Measurements from ENCODE around the gene SLBP.
A peak's percentile ranks its signal among the peaks of the same experiment; 100 is the strongest.

Gene SLBP

DNA sequence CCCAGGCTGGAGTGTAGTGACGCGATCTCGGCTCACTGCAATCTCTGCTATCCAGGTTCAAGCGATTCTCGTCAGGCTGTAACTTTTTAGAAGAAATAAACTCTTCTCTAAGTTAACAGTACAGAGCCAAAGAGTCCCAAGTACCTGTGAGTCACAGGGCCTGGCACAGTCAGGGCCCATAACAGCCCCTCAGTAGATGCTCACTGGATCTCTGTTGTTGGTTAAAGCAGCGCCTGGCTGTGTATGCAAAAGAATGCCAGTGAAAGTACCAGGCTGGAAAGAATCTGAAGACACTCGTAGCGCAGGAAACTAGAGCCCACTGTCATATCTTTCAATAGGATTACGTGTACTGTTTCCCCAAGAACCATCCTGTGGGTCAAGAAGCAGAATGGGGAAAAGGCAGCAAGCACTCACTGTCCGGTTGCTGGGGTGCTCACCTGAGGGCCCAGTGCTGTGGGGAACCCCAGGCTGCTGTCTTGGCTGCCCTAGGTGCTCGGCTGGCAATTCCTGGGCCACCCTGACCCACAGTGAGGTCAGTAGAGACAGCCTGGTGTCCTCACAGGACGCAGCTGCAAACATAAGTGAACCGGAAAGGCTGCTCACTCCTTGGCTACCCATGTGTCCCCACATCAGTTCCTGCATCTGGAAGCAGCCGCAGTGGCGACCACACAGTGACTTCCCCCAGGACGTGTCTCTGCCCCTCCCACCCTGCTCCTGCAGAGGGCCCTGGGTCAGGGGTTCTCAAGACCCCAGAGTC, 3.1 kb upstream of the SLBP start:
- Histone ChIP-seq H3K4me1 (ENCODE audit: control insufficient read depth in 1 of 2, insufficient read depth in 1 of 2, low read depth in 1 of 2, low read length in 1 of 2) (peaks cover 62 to 63% of the 10 kb centered on the region in 2 experiments), H3K27me3 (no peaks in the 10 kb centered on the region), H3K9me3 (no peaks in the 10 kb centered on the region), H3K27ac (peak overlapping the region; percentile 100), H3K36me3 (peaks cover 21% of the 10 kb centered on the region), H3K4me3 (ENCODE audit: low read depth in 1 of 2, low read length in 1 of 2) (peak overlapping the region in 1 of 2 experiments; percentile 28)
- TF ChIP-seq, protein P1, sequence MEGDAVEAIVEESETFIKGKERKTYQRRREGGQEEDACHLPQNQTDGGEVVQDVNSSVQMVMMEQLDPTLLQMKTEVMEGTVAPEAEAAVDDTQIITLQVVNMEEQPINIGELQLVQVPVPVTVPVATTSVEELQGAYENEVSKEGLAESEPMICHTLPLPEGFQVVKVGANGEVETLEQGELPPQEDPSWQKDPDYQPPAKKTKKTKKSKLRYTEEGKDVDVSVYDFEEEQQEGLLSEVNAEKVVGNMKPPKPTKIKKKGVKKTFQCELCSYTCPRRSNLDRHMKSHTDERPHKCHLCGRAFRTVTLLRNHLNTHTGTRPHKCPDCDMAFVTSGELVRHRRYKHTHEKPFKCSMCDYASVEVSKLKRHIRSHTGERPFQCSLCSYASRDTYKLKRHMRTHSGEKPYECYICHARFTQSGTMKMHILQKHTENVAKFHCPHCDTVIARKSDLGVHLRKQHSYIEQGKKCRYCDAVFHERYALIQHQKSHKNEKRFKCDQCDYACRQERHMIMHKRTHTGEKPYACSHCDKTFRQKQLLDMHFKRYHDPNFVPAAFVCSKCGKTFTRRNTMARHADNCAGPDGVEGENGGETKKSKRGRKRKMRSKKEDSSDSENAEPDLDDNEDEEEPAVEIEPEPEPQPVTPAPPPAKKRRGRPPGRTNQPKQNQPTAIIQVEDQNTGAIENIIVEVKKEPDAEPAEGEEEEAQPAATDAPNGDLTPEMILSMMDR (IDR thresholded peaks at IDR 0.05): no peak

DNA sequence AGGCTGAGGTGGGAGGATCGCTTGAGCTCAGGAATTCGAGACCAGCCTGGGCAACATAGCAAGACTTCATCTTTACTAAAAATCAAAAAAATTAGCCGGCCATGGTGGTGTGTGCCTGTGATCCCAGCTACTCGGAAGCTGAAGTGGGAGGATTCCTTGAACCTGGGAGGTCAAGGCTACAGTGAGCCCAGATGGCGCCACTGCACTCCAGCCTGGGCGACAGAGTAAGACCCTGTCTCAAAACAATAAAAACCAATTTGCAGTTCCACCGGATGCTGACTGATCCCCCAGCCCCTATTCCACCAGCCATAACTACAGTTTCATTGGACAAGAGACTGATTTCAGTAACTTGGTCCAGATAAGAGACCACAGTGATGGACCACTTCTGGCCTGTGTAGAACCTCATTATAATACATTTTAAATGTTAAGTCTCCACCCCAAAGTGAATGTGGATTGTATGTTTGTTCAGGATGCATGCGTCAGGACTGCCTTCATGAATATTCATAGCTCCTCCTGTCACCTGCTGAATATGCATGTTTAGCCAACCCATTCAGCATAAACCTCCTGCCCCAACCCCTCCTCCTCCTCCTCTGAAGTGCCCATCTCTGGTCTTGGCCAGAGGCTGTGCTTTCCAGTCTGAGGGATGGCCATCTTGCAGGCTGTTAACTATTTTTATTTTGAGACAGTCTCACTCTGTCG, 2.3 kb upstream of the SLBP start:
- Histone ChIP-seq H3K27ac (peak overlapping the region; percentile 100), H3K4me3 (ENCODE audit: low read depth in 1 of 2, low read length in 1 of 2) (peak overlapping the region in 1 of 2 experiments; percentile 89), H3K27me3 (no peaks in the 10 kb centered on the region), H3K36me3 (peaks cover 21% of the 10 kb centered on the region), H3K9me3 (no peaks in the 10 kb centered on the region), H3K4me1 (ENCODE audit: control insufficient read depth in 1 of 2, insufficient read depth in 1 of 2, low read depth in 1 of 2, low read length in 1 of 2) (peaks cover 55 to 56% of the 10 kb centered on the region in 2 experiments)
- TF ChIP-seq, protein P1 (IDR thresholded peaks at IDR 0.05): no peak

DNA sequence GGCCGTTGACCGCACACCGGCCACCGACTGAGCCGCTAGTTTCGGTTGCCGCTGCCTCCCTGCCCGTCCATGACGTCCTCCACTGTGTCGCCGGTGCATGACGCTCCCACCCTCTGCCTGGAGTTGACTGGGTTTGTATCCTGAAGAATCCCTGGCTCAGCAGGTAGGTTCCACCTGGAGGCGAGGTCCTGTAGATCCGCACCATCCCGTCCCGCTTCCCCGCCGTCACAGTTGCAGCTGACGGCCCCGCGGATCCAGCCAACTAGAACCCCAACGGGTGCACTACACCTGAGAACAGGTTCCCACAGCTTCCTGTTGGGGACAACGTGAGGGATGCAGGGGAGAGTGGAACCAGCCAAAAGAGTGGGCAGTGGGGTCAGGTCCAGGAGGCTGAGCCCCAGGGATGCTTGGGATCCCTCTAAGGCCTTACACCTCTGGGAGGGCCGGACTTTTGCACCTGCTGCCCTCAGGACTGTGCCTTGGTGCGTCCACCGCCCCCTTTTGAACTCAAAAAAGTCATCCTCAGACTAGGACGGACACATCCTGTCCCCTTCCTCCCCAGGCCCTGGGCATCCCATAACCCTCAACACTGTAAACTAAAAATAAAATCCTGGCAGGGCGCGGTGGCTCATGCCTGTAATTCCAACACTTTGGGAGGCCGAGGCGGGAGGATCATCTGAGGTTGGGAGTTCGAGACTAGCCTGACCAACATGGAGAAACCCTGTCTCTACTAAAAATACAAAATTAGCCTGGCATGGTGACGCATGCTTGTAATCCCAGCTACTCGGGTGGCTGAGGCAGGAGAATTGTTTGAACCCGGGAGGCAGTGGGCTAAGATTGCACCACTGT, 1.1 kb upstream of the SLBP start:
- Histone ChIP-seq H3K9me3 (no peaks in the 10 kb centered on the region), H3K27ac (peak overlapping the region; percentile 100), H3K36me3 (peaks cover 19% of the 10 kb centered on the region), H3K4me1 (ENCODE audit: control insufficient read depth in 1 of 2, insufficient read depth in 1 of 2, low read depth in 1 of 2, low read length in 1 of 2) (peaks cover 48 to 49% of the 10 kb centered on the region in 2 experiments), H3K4me3 (ENCODE audit: low read depth in 1 of 2, low read length in 1 of 2) (peak overlapping the region; percentile 68 to 89), H3K27me3 (no peaks in the 10 kb centered on the region)
- TF ChIP-seq, protein P1 (IDR thresholded peaks at IDR 0.05): no peak

DNA sequence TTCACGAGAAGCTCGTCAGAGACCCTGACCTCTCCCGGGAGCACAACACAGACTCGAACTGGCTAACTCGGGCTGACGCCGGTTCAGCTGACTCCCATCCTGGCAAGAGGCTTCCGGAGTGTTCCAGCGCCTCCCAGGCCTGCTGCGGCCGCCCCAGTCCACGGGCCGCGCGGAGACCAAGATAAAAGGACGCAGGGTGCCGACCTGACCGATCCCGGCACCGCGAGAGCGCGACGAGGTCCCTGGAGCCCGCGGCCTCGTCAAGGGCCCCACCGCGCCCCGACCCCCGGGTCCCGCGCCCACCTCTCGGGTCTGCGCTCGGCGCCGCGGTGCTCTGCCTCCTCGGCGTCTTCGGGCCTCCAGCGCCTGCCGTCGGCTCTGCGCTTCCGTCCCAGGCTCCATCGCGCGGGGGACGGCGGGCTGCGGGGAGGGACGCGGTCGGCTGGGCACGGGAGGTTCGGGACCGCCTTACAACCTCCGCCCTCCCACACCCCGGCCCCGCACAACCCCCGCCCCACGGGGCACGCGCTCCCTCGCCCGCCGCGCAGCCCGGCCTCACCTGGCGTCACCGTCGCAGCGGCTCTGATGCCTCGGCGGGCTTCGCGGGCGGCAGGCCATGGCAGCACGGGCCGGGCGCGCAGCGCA, 426 bp downstream of the SLBP start:
- peak overlapping the region; percentile 68 to 89 for H3K4me3 ChIP-seq (ENCODE audit: low read depth in 1 of 2, low read length in 1 of 2)
- H3K9me3 ChIP-seq: no peaks in the 10 kb centered on the region
- H3K27me3 ChIP-seq: no peaks in the 10 kb centered on the region
- peaks cover 4% of the 10 kb centered on the region for H3K36me3 ChIP-seq
- peak overlapping the region; percentile 100 for H3K27ac ChIP-seq
- TF ChIP-seq, protein P1 (IDR thresholded peaks at IDR 0.05): no peak
- H3K4me1 ChIP-seq (ENCODE audit: control insufficient read depth in 1 of 2, insufficient read depth in 1 of 2, low read depth in 1 of 2, low read length in 1 of 2): peaks cover 46 to 49% of the 10 kb centered on the region in 2 experiments

DNA sequence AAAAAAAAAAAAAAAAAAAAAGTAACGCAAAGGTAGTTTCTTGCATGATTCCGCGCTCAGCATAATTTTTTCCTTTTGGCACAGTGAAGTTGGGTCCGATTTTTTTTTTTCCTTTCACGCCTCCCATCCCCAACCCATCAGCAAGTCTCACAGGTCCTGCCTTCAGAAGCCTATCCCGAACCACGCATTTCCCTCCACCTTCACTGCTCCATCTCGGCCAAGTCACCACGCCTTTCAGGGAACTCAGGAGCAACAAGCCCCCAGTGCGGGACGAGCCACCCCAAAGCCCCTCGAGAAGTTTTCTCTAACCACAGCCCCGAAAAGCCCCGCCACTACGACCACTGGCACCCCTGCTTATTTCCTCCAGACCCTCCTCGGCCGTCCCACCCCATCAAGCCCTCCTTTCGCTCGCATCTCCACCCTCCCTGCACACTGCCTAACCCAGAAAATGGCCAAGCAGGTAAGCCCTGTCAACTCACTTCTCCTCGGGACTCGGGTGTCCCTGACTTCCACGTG, 1.0 kb downstream of the SLBP start:
- TF ChIP-seq, protein P1 (IDR thresholded peaks at IDR 0.05): no peak
- Histone ChIP-seq H3K4me3 (ENCODE audit: low read depth in 1 of 2, low read length in 1 of 2) (peak overlapping the region; percentile 68 to 89), H3K36me3 (no peaks in the 10 kb centered on the region), H3K9me3 (no peaks in the 10 kb centered on the region), H3K4me1 (ENCODE audit: control insufficient read depth in 1 of 2, insufficient read depth in 1 of 2, low read depth in 1 of 2, low read length in 1 of 2) (peaks cover 42 to 46% of the 10 kb centered on the region in 2 experiments), H3K27ac (peak overlapping the region; percentile 100), H3K27me3 (no peaks in the 10 kb centered on the region)

Data from neutrophil (primary cell).